ENCODE data around the gene ARFGAP3. TPM values are rescaled to one million over a fixed set of nuclear protein-coding genes. Genes with fewer than 3 reads are reported as not detected.
"Not testable (repeated sequence)": the region's sequence is repeated elsewhere in the genome, so short reads cannot be mapped to it uniquely, and the experiment has no call there.

Gene ARFGAP3
- total RNA-seq, 2 experiments from 2014 or later, result 31.2 to 35.4 TPM

DNA sequence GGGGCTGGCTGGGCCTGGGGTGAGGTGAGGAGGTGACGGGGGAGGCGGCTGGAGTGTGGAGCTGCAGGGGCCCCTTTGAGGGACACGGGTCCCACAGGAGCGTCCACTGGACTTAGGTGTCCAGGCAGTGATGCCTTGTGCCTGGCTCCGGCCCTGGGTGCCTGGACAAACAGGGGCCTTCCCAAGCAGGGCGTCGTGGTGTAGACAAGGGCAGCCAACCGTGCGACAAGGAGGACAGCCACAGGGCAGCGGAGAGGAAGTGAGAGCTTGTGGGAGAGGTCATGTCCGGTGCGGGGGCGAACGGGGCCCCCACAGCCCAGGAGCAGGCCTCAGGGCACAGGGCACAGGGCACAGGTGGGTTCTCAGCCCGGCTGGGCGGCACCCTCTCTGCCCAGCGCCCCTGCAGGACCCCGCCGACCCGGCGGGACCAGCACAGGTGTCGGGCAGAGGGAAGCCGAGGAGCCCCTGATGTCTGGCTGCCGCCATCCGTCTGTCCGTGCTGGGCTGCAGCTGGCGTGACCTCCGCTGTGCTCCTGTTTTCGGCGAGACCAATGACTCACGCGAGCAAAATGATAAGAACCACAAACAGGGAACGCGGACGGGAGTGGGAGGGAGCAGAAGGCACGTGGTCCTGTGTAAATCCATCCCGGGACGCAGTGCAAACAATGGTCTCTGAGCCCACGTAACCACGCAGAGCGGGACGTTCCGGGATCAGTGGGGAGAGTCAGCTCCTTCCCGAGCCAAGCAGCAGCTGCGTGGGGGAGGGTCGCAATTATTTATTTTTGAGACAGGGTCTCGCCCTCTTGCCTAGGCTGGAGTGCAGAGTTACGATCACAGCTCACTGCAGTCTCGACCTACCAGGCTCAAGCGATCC, 87.3 kb downstream of the ARFGAP3 start:
- no peaks in the 10 kb centered on the region for H3K36me3 Mint-ChIP-seq
- DNase-seq, result no peak
- H3K9me3 Mint-ChIP-seq (ENCODE audit: low read depth), result no peaks in the 10 kb centered on the region
- peaks cover 2% of the 10 kb centered on the region for H3K27me3 Mint-ChIP-seq
- H3K4me3 Mint-ChIP-seq, result no peak overlapping the region
- no peak for ATAC-seq
- CTCF ChIA-PET, result no interaction called here
- no peaks in the 10 kb centered on the region for H3K4me1 Mint-ChIP-seq
- H3K27ac Mint-ChIP-seq, result no peak overlapping the region

DNA sequence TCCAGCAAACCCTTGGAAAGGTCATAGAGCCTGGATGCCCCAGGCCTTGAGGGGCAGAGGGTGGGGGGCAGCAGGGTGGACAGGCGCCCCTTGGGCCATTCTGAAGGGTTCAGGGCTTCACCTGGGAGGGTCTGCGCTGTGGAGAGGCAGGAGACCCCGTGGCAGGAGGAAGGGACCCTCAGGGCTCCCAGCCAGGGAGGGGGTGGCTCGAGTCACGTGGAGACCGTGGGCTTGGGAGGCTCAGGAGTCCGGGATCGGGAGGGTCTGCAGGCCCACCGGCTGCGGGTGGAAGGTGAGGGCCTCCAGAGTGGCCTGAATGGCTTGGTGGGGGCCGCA, 87.9 kb downstream of the ARFGAP3 start:
- Mint-ChIP-seq H3K27me3 (peaks cover 2% of the 10 kb centered on the region), H3K4me3 (no peak overlapping the region), H3K36me3 (no peaks in the 10 kb centered on the region), H3K27ac (no peak overlapping the region), H3K4me1 (no peaks in the 10 kb centered on the region), H3K9me3 (ENCODE audit: low read depth) (no peaks in the 10 kb centered on the region)
- no peak for DNase-seq
- CTCF ChIA-PET, result no interaction called here
- ATAC-seq, result no peak

GRCh38 chr22:42768385-42769035, 88.6 kb downstream of the ARFGAP3 start:
- H3K9me3 Mint-ChIP-seq (ENCODE audit: low read depth), result no peaks in the 10 kb centered on the region
- peaks cover 2% of the 10 kb centered on the region for H3K27me3 Mint-ChIP-seq
- no peak overlapping the region for H3K27ac Mint-ChIP-seq
- CTCF ChIA-PET, result no interaction called here
- H3K36me3 Mint-ChIP-seq, result no peaks in the 10 kb centered on the region
- no peak for DNase-seq
- no peak for ATAC-seq
- no peaks in the 10 kb centered on the region for H3K4me1 Mint-ChIP-seq
- H3K4me3 Mint-ChIP-seq, result no peak overlapping the region

DNA sequence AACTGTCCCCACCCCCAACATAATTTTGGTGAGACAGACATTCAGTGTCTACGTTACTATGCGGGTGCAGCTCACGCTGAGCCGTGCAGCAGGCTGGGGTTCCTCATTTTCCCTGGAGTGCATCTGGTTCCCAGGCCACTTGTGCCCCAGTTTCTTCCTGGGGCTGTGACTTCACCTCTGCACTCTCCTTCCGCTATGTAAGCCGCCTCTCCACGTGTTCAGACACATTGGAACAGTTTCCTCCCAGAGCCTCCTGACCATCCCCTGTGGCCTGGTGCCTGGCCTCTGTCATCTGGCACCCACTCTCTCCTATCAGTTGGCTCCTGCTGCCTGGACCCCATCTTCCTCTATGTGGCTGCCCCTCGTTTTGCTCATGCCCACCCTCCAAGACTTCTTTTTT, 90.2 kb downstream of the ARFGAP3 start:
- CTCF ChIA-PET, result no interaction called here
- H3K4me1 Mint-ChIP-seq, result no peaks in the 10 kb centered on the region
- H3K27ac Mint-ChIP-seq, result no peak overlapping the region
- peaks cover 2% of the 10 kb centered on the region for H3K27me3 Mint-ChIP-seq
- no peaks in the 10 kb centered on the region for H3K9me3 Mint-ChIP-seq (ENCODE audit: low read depth)
- no peaks in the 10 kb centered on the region for H3K36me3 Mint-ChIP-seq
- ATAC-seq, result no peak
- H3K4me3 Mint-ChIP-seq, result no peak overlapping the region
- no peak for DNase-seq

GRCh38 chr22:42764895-42765363, 92.1 kb downstream of the ARFGAP3 start:
- Mint-ChIP-seq H3K27ac (no peak overlapping the region), H3K27me3 (peaks cover 2% of the 10 kb centered on the region), H3K4me3 (no peak overlapping the region), H3K36me3 (no peaks in the 10 kb centered on the region), H3K4me1 (no peaks in the 10 kb centered on the region), H3K9me3 (ENCODE audit: low read depth) (no peaks in the 10 kb centered on the region)
- CTCF ChIA-PET, result interaction anchor here (0.6 to 1.3 kb wide), 3 partner anchors 144 to 582 kb away, joined by 3 to 4 read pairs (median 4); no protein-coding TSS in a partner anchor
- DNase-seq (no peak), ATAC-seq (no peak)

GRCh38 chr22:42763965-42764480, 93.0 kb downstream of the ARFGAP3 start:
- CTCF ChIA-PET, result interaction anchor here (0.6 to 1.3 kb wide), 3 partner anchors 143 to 583 kb away, joined by 3 to 4 read pairs (median 4); no protein-coding TSS in a partner anchor
- Mint-ChIP-seq H3K4me1 (no peaks in the 10 kb centered on the region), H3K4me3 (no peak overlapping the region), H3K9me3 (ENCODE audit: low read depth) (no peaks in the 10 kb centered on the region), H3K27me3 (peaks cover 2% of the 10 kb centered on the region), H3K27ac (no peak overlapping the region), H3K36me3 (no peaks in the 10 kb centered on the region)
- ATAC-seq (no peak), DNase-seq (no peak)

DNA sequence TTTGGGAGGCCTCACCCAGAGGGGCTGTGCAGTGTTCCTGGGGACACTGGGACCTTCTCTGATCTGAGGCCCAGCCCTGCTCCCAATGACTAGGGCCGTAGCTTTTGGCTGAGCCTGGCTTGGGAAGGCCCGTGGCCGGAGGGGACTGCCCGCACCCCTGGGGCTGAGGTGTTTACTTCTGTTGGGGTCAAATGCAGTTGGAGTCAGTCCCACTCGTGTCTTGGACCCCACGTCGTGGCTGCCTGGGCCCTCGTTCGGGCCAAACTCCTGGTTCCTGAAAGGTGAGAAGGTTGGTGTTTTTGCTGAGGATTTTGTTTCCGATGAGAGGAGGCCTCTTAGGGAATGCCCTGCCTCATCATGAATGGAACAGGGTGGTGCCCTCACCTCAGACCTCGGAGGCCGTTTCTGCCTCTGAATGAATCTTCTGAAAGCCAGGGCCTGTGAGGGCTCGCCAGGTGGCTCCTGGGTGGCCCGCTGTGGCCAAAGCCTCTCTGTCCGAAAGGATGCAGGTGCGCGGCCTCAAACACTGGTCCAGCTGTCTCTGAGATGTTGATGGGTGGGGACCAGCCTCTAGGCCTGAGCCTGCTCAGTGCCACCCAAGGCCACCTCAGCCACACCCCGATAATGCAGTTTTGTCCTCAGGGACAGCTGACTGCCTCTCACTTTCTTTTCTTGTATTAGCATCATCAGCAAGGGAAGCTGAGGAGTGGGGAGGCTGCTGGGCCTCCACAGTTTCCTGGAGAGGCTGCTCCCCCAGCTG, 96.1 kb downstream of the ARFGAP3 start:
- DNase-seq (no peak), ATAC-seq (no peak)
- Mint-ChIP-seq H3K27me3 (peaks cover 6% of the 10 kb centered on the region), H3K9me3 (ENCODE audit: low read depth) (no peaks in the 10 kb centered on the region), H3K36me3 (no peaks in the 10 kb centered on the region), H3K4me3 (no peak overlapping the region), H3K4me1 (no peaks in the 10 kb centered on the region), H3K27ac (no peak overlapping the region)
- CTCF ChIA-PET, result no interaction called here

DNA sequence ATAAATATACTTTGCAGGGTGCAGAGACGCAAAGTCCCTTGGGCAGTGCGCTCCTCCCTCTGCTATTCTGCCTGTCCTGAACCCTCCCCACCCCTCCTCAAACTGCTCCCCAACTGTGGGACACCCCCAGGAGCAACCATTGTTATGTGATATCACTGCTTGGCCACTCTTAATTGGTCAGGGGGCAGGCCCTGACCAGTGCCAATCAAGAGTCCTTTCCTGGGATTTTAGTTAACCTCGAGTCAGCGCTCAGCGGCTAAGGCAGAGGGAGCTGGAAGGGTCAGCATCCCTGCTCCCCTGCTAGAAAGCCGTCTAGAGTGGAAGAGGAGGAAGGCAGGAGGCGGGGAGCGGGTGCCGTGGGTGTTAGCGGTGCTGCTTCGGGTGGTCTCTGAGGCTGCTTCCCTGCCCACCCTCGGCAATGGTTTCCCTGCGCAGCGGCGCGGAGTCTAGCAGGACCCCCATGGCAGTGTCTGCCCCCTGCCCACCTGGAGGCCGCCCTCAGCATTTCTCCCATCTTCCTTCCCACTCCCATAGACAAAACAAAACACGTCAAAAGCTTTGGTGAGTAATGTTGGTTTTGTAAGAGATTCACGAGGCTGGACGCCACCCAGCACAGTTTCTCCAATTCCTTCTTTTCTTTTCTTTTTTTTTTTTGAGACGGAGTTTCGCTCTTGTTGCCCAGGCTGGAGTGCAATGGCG, 98.0 kb downstream of the ARFGAP3 start:
- H3K36me3 Mint-ChIP-seq, result no peaks in the 10 kb centered on the region
- H3K27me3 Mint-ChIP-seq, result peaks cover 6% of the 10 kb centered on the region
- no peak overlapping the region for H3K27ac Mint-ChIP-seq
- no peaks in the 10 kb centered on the region for H3K4me1 Mint-ChIP-seq
- CTCF ChIA-PET, result no interaction called here
- H3K4me3 Mint-ChIP-seq, result no peak overlapping the region
- no peak for DNase-seq
- H3K9me3 Mint-ChIP-seq (ENCODE audit: low read depth), result no peaks in the 10 kb centered on the region
- ATAC-seq, result no peak

DNA sequence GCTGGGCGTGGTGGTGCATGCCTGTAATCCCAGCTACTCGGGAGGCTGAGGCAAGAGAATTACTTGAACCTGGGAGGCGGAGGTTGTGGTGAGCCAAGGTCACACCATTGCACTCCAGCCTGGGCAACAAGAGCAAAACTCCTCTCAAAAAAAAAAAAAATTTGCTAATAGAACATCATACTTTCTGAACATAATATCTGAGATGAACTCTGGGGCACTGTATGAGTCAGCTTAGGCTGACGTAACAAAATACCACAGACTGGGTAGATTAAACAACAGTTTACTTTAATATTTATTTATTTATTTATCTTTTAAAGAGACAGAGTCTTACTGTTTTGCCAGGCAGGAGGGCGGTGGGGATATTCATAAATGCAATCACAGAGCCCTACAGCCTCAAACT, 101.5 kb downstream of the ARFGAP3 start:
- H3K27me3 Mint-ChIP-seq; CTCF ChIA-PET; H3K4me3 Mint-ChIP-seq; H3K4me1 Mint-ChIP-seq; H3K9me3 Mint-ChIP-seq (ENCODE audit: low read depth); H3K27ac Mint-ChIP-seq; ATAC-seq; DNase-seq; H3K36me3 Mint-ChIP-seq: not testable (repeated sequence)

DNA sequence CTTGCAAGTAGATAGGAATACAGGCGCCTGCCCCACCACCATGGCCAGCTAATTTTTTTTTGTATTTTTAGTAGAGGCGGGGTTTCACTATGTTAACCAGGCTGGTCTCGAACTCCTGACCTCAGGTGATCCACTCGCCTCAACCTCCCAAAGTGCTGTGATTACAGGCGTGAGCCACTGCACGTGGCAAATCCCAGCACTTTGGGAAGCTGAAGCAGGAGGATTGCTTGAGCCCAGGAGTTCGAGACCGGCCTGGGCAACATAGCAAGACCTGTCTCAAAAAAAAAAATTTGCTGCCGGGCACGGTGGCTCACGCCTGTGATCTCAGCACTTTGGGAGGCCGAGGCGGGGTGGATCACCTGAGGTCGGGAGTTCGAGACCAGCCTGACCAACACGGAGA, 102.0 kb downstream of the ARFGAP3 start:
- ATAC-seq; H3K27me3 Mint-ChIP-seq; H3K27ac Mint-ChIP-seq; H3K9me3 Mint-ChIP-seq (ENCODE audit: low read depth); CTCF ChIA-PET; H3K4me1 Mint-ChIP-seq; H3K36me3 Mint-ChIP-seq; H3K4me3 Mint-ChIP-seq; DNase-seq: not testable (repeated sequence)

DNA sequence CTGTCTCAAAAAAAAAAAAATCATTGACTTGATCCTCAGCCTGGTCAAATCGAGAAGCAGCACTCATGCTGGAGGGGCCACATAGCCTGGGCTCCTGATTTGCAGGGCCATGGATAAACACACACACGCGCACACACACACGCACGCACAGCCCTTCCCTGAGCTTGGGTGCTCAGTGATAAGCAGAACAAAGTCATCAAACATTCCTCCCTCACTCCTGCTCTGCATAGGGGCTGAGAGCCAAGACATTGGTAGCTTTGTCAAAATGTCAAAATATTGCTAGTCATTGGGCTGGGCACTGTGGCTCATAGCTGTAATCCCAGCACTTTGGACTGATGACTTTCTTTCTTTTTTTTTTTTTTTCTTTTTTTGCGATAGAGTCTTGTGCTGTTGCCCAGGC, 102.4 kb downstream of the ARFGAP3 start:
- DNase-seq (no peak), ATAC-seq (no peak)
- Mint-ChIP-seq H3K27me3 (peaks cover 6% of the 10 kb centered on the region), H3K9me3 (ENCODE audit: low read depth) (no peaks in the 10 kb centered on the region), H3K27ac (no peak overlapping the region), H3K4me1 (no peaks in the 10 kb centered on the region), H3K36me3 (no peaks in the 10 kb centered on the region), H3K4me3 (no peak overlapping the region)
- CTCF ChIA-PET, result no interaction called here

DNA sequence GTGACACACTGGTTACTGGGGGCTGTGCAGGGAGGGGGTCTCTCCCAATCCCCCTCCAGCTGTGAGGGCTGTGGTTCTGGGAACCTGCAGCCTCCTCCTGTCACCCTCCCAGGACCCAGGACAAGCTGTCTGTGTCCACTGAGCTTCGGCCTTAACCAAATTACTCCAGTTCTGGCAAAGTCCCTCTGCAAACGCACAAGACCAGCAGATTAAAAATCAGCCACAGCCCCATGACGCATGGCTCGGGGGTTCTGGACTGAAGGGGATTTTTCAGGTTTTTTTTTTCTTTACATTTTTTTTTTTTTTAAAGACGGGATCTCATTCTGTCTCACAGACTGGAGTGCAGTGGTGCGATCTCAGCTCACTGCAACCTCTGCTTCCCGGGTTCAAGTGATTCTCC, 104.2 kb downstream of the ARFGAP3 start:
- no peaks in the 10 kb centered on the region for H3K36me3 Mint-ChIP-seq
- no peak overlapping the region for H3K27ac Mint-ChIP-seq
- H3K4me1 Mint-ChIP-seq, result no peaks in the 10 kb centered on the region
- H3K9me3 Mint-ChIP-seq (ENCODE audit: low read depth), result no peaks in the 10 kb centered on the region
- DNase-seq (no peak), ATAC-seq (no peak)
- peaks cover 6% of the 10 kb centered on the region for H3K27me3 Mint-ChIP-seq
- no peak overlapping the region for H3K4me3 Mint-ChIP-seq
- CTCF ChIA-PET, result no interaction called here

- Mint-ChIP-seq H3K27ac (no peak overlapping the region), H3K27me3 (peaks cover 2% of the 10 kb centered on the region), H3K9me3 (ENCODE audit: low read depth) (no peaks in the 10 kb centered on the region), H3K4me3 (no peak overlapping the region), H3K36me3 (no peaks in the 10 kb centered on the region), H3K4me1 (no peaks in the 10 kb centered on the region)
- DNase-seq (no peak), ATAC-seq (no peak)
- CTCF ChIA-PET, result interaction anchor here (1.3 kb wide), 1 partner anchor 92 kb away, joined by 3 read pairs; no protein-coding TSS in a partner anchor
Measured at GRCh38 chr22:42752230-42752746, 104.8 kb downstream of the ARFGAP3 start.
